KMS-11 (cell line): ENCODE results near the gene PCSK6.
"Not testable (repeated sequence)": the region's sequence is repeated elsewhere in the genome, so short reads cannot be mapped to it uniquely, and the experiment has no call there.

Experiments used
- H2AFZ ChIP-seq: fragments of 200-600 bp; sonication (generic); 2 replicates; pipeline ENCODE4 v1.6.1; 2016; ENCODE audit warnings: antibody characterized with exemption, mixed run types, low read depth
- H3K27ac ChIP-seq: fragments of 200-600 bp; sonication (generic); 2 replicates; pipeline ENCODE4 v1.6.1; 2016; ENCODE audit warnings: mild to moderate bottlenecking, mixed run types
- H3K27me3 ChIP-seq: fragments of 200-600 bp; sonication (generic); 2 replicates; pipeline ENCODE4 v1.6.1; 2017; ENCODE audit warnings: mild to moderate bottlenecking, low read depth, mixed run types, moderate library complexity; ENCODE audit not compliant: insufficient read depth
- H3K36me3 ChIP-seq: fragments of 200-600 bp; sonication (generic); 2 replicates; pipeline ENCODE4 v1.6.1; 2017; ENCODE audit warnings: mild to moderate bottlenecking, mixed run types; ENCODE audit not compliant: insufficient read depth
- H3K4me1 ChIP-seq: fragments of 200-600 bp; sonication (generic); 2 replicates; pipeline ENCODE4 v1.6.1; 2016; ENCODE audit warnings: mild to moderate bottlenecking, low read depth, mixed run types; ENCODE audit not compliant: poor library complexity, severe bottlenecking
- H3K4me2 ChIP-seq: fragments of 200-600 bp; sonication (generic); 2 replicates; pipeline ENCODE4 v1.7.0; 2016; ENCODE audit warnings: mild to moderate bottlenecking, mixed run types
- H3K4me3 ChIP-seq: fragments of 200-600 bp; sonication (generic); IDR thresholded peaks from 2 replicates; pipeline ENCODE4 v1.6.1; 2017; ENCODE audit warnings: low read depth, low read length, mixed read lengths; ENCODE audit not compliant: insufficient read depth
- H3K79me2 ChIP-seq: fragments of 200-600 bp; sonication (generic); 2 replicates; pipeline ENCODE4 v1.6.1; 2016; ENCODE audit warnings: low read depth, mixed run types; ENCODE audit not compliant: insufficient read depth
- H3K9ac ChIP-seq: fragments of 200-600 bp; sonication (generic); 2 replicates; pipeline ENCODE4 v1.6.1; 2016; ENCODE audit warnings: mild to moderate bottlenecking, mixed run types
- H4K20me1 ChIP-seq: fragments of 200-600 bp; sonication (generic); 2 replicates; pipeline ENCODE4 v1.6.1; 2016; ENCODE audit warnings: mild to moderate bottlenecking, mixed run types; ENCODE audit not compliant: insufficient read depth
- TF ChIP-seq, protein P1 (sequence below): fragments of 200-600 bp; sonication (generic); conservative IDR thresholded peaks from 2 replicates; pipeline ENCODE4 v1.6.1; 2017; ENCODE audit warnings: low read depth, mild to moderate bottlenecking, antibody characterized with exemption, low read length, moderate library complexity, mixed read lengths

Gene PCSK6

DNA sequence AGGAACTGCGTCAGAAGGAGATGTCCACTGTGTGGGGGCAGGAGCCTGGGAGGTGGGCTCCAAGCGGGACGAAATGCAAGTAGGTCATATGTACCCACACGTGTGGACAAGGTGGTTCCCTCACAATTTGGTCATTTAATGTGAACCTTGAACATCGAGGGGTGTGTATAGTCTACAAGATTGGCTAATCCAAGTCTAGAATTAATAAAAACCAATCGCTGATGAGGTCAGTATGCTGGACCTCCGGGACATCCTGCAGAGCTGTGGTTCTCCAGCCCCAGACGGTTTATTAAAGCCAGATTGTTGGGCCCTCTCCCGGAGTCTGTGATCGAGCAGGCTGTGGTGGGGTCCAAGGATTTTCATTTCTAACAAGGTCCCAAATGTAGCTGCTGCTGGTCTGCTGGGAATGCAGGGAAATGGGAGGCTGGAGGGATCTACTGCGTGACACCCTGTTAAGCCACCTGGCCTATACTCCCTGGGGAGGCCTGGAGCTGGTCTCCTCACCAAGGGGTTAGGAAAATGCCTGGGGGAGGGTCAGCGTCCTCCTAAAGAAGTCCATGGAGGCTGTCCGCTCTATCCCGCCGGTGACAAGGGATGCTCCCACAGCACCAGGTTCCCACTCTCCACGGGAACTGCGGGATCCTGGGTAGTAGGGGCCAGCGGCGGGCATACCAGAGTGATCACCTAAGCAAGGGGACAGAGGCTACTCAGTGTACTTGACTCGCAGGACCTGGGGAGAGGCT lies 25.1 kb downstream of the PCSK6 start:
- Histone ChIP-seq H3K4me3 (no peak overlapping the region), H3K27me3 (no peaks in the 10 kb centered on the region), H2AFZ (no peak overlapping the region), H3K4me2 (no peak overlapping the region), H3K79me2 (no peaks in the 10 kb centered on the region), H4K20me1 (no peaks in the 10 kb centered on the region), H3K27ac (no peak overlapping the region), H3K9ac (no peak overlapping the region), H3K4me1 (no peaks in the 10 kb centered on the region), H3K36me3 (no peaks in the 10 kb centered on the region)
- TF ChIP-seq, protein P1, sequence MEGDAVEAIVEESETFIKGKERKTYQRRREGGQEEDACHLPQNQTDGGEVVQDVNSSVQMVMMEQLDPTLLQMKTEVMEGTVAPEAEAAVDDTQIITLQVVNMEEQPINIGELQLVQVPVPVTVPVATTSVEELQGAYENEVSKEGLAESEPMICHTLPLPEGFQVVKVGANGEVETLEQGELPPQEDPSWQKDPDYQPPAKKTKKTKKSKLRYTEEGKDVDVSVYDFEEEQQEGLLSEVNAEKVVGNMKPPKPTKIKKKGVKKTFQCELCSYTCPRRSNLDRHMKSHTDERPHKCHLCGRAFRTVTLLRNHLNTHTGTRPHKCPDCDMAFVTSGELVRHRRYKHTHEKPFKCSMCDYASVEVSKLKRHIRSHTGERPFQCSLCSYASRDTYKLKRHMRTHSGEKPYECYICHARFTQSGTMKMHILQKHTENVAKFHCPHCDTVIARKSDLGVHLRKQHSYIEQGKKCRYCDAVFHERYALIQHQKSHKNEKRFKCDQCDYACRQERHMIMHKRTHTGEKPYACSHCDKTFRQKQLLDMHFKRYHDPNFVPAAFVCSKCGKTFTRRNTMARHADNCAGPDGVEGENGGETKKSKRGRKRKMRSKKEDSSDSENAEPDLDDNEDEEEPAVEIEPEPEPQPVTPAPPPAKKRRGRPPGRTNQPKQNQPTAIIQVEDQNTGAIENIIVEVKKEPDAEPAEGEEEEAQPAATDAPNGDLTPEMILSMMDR: no peak

DNA sequence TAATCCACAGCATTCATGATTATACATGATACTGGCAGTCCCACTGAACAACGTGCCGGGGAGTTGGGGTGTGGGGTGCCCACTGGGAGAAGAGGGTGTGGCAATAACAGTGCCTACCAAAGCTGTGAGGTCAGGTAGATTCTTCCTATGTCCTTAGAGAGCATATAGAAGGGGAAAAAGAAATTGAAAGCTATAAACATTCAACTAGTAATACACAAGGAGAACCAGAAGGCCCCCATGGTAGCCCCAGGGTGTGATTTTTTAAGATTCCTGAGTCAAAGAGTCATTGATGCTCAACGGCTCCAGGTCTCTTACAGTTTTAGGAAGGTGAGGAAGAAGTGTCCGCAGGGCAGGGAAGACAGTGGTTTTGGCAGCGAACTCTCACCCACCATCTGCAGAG lies 25.8 kb downstream of the PCSK6 start:
- H3K79me2 ChIP-seq, H3K27me3 ChIP-seq, H3K4me1 ChIP-seq, H3K4me3 ChIP-seq, H3K36me3 ChIP-seq, H3K9ac ChIP-seq, H4K20me1 ChIP-seq, H3K4me2 ChIP-seq, H2AFZ ChIP-seq, H3K27ac ChIP-seq: not testable (repeated sequence)

DNA sequence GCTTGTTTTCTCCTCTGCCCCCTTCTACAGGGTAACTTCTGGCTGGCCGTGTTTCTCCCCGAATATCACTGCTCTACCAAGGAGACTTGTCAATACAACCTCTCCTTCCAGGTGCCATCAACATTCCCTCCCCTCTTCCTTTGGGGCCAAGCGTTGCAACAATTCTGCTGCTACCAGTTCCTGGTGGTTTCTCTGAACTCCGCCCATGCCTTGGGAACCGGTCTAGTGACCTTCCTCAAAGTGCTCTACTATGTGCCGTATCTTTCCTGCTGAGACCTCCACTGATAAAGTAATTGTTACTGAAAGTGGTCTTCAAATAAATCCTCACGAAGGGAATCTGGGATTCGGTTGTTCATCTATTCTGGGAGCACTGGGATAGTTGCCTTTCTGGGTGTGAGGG lies 26.2 kb downstream of the PCSK6 start:
- Histone ChIP-seq H4K20me1 (no peaks in the 10 kb centered on the region), H3K27me3 (no peaks in the 10 kb centered on the region), H3K4me2 (no peak overlapping the region), H3K4me3 (no peak overlapping the region), H3K9ac (no peak overlapping the region), H3K36me3 (no peaks in the 10 kb centered on the region), H3K27ac (no peak overlapping the region), H3K4me1 (no peaks in the 10 kb centered on the region), H3K79me2 (no peaks in the 10 kb centered on the region), H2AFZ (no peak overlapping the region)
- TF ChIP-seq, protein P1: no peak

DNA sequence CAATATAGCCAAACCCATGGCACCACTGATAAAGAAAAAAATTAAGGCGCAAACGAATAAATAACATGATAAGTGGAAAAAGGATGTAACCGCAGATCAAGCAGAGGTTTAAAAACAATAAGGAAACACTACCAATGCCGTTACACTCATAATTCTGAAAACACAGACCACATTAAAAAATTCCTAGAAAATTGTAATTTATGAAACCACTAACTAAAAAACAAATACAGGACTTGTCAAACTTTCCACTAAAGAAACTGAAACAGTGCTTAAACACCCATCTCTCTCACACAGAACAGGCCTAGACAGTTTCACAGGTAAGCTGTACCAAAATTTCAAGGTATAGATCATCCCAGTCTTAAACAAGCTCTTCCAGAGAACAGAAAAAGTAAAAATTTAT lies 28.4 kb downstream of the PCSK6 start:
- Histone ChIP-seq H3K9ac (no peak overlapping the region), H3K79me2 (no peaks in the 10 kb centered on the region), H4K20me1 (no peaks in the 10 kb centered on the region), H3K36me3 (no peaks in the 10 kb centered on the region), H3K4me1 (no peaks in the 10 kb centered on the region), H3K27ac (no peak overlapping the region), H3K4me2 (no peak overlapping the region), H3K27me3 (no peaks in the 10 kb centered on the region), H3K4me3 (no peak overlapping the region), H2AFZ (no peak overlapping the region)
- TF ChIP-seq, protein P1: no peak

DNA sequence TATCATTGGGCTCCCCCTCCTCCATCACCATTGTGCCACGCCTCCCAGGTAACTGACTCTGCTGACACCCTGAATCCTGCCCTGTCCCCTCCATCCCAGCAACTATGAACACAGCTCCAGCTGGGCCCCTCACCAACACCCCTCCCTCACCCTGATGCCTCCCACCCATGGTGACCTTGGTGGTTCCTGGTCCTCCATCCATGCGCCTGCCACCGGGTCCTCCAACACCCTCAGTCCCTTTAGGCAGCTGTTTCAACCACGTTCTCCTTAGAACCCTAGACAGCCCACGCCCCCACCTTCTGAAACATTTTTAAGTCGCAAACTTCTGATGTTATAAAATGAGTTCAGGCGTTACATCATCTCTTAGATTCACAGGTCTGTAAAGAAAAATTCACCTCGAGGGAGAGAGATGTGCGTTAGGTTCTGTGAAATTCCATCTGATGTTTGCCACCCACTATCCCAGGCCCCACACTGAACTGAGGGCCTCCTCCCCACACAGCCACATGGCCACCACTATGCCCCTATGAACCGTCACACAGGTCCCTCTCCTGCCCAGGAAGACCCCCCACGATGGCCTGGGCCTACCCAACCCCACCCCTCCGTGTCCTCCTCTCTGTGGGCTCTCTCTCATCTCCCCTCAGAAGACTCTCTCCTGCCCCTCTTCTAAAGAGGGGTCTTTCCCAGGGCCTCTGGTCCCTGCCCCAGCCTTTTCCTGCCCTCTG lies 29.8 kb downstream of the PCSK6 start:
- TF ChIP-seq, protein P1: no peak
- H3K36me3 ChIP-seq: no peaks in the 10 kb centered on the region
- H3K4me1 ChIP-seq: no peaks in the 10 kb centered on the region
- no peak overlapping the region for H3K4me3 ChIP-seq
- H3K9ac ChIP-seq: no peak overlapping the region
- no peak overlapping the region for H3K27ac ChIP-seq
- H3K79me2 ChIP-seq: no peaks in the 10 kb centered on the region
- H3K27me3 ChIP-seq: no peaks in the 10 kb centered on the region
- no peak overlapping the region for H2AFZ ChIP-seq
- no peaks in the 10 kb centered on the region for H4K20me1 ChIP-seq
- H3K4me2 ChIP-seq: no peak overlapping the region
